ENCODE results near the gene METTL25B.

- TF ChIP-seq GATA2 (IDR thresholded peaks at IDR 0.05; ENCODE audit: low read depth, low read length) (no peak), GATA3 (IDR thresholded peaks at IDR 0.05; ENCODE audit: low read depth, low read length) (no peak)
Measured at GRCh38 chr1:156714830-156715229, 13.4 kb upstream of the METTL25B start.

Measured in SH-SY5Y (cell line).